ENCODE results near the gene LIMS1.
A peak's percentile ranks its signal among the peaks of the same experiment; 100 is the strongest.
"Not testable (repeated sequence)": the region's sequence is repeated elsewhere in the genome, so short reads cannot be mapped to it uniquely, and the experiment has no call there.

Gene LIMS1

GRCh38 chr2:108588070-108588668 lies 53.9 kb downstream of the LIMS1 start:
- DNase-seq: no peak

- DNase-seq: no peak
Measured at GRCh38 chr2:108589372-108589771, 55.1 kb downstream of the LIMS1 start.

- DNase-seq: no peak
Measured at GRCh38 chr2:108589781-108590180, 55.5 kb downstream of the LIMS1 start.

- DNase-seq: no peak
Measured at GRCh38 chr2:108591163-108591562, 56.9 kb downstream of the LIMS1 start.

- DNase-seq: no peak
Measured at GRCh38 chr2:108593547-108594098, 59.4 kb downstream of the LIMS1 start.

GRCh38 chr2:108594132-108594981 lies 60.1 kb downstream of the LIMS1 start:
- DNase-seq: no peak

GRCh38 chr2:108594982-108595464 lies 60.8 kb downstream of the LIMS1 start:
- DNase-seq: no peak

- DNase-seq: not testable (repeated sequence)
Measured at GRCh38 chr2:108595771-108596170, 61.5 kb downstream of the LIMS1 start.

GRCh38 chr2:108597105-108597744 lies 63.0 kb downstream of the LIMS1 start:
- not testable (repeated sequence) for DNase-seq

GRCh38 chr2:108601199-108601598 lies 66.9 kb downstream of the LIMS1 start:
- DNase-seq: not testable (repeated sequence)

- DNase-seq: no peak
Measured at GRCh38 chr2:108602422-108602821, 68.2 kb downstream of the LIMS1 start.

GRCh38 chr2:108604196-108604595 lies 69.9 kb downstream of the LIMS1 start:
- DNase-seq: no peak

- DNase-seq: no peak
Measured at GRCh38 chr2:108605947-108606346, 71.7 kb downstream of the LIMS1 start.

GRCh38 chr2:108607706-108608301 lies 73.5 kb downstream of the LIMS1 start:
- peak; percentile 14 for DNase-seq

GRCh38 chr2:108611021-108611420 lies 76.8 kb downstream of the LIMS1 start:
- no peak for DNase-seq

GRCh38 chr2:108612153-108612513 lies 77.9 kb downstream of the LIMS1 start:
- DNase-seq: peak; percentile 82

- DNase-seq: no peak
Measured at GRCh38 chr2:108612514-108613183, 78.4 kb downstream of the LIMS1 start.

- no peak for DNase-seq
Measured at GRCh38 chr2:108613261-108614042, 79.2 kb downstream of the LIMS1 start.

- DNase-seq: no peak
Measured at GRCh38 chr2:108614043-108614545, 79.8 kb downstream of the LIMS1 start.

- DNase-seq: no peak
Measured at GRCh38 chr2:108614659-108615058, 80.4 kb downstream of the LIMS1 start.

- DNase-seq: no peak
Measured at GRCh38 chr2:108615480-108616090, 81.3 kb downstream of the LIMS1 start.
